Measurements from ENCODE around the gene GJB3. TPM values are rescaled to one million over a fixed set of nuclear protein-coding genes. Genes with fewer than 3 reads are reported as not detected.

Gene GJB3
- total and polyA plus RNA-seq, 2 donors (not counting 1 experiment from before 2014, with no cell fraction given): not detected

GRCh38 chr1:34762474-34763141, 18.4 kb upstream of the GJB3 start:
- ChIA-PET POLR2A (no interaction called here), CTCF (no interaction called here)
- Mint-ChIP-seq H3K9me3 (ENCODE audit: insufficient read depth) (no peaks in the 10 kb centered on the region), H3K4me1 (no peaks in the 10 kb centered on the region), H3K4me3 (no peak overlapping the region), H3K27me3 (peaks cover 17% of the 10 kb centered on the region), H3K27ac (no peak overlapping the region)
- Histone ChIP-seq H3K9ac (ENCODE audit: low read length) (no peak overlapping the region), H3K4me3 (ENCODE audit: control extremely low read depth in 1 of 5, extremely low read depth in 1 of 5, insufficient read depth in 1 of 5, low read depth in 2 of 5, low read length in 4 of 5) (no peak overlapping the region), H3K79me2 (ENCODE audit: control insufficient read depth, insufficient read depth, low read length) (no peaks in the 10 kb centered on the region), H3K27ac (ENCODE audit: low read length in 2 of 2) (no peak overlapping the region), H4K20me1 (ENCODE audit: control insufficient read depth, insufficient read depth, low read length, poor library complexity, severe bottlenecking) (no peaks in the 10 kb centered on the region), H3K4me2 (replicated peaks; ENCODE audit: low read depth, low read length, poor library complexity, severe bottlenecking) (no peak overlapping the region), H2AFZ (ENCODE audit: insufficient read depth, low read depth, low read length, poor library complexity, severe bottlenecking) (no peak overlapping the region), H3K4me1 (ENCODE audit: control insufficient read depth in 2 of 2, insufficient read depth in 2 of 2, low read length in 2 of 2) (no peaks in the 10 kb centered on the region), H3K9me3 (ENCODE audit: control extremely low read depth in 1 of 3, control insufficient read depth in 2 of 3, insufficient read depth in 1 of 3, low read length in 2 of 3) (no peaks in the 10 kb centered on the region), H3K27me3 (replicated peaks in 1 of 4; ENCODE audit: control extremely low read depth in 1 of 4, control insufficient read depth in 3 of 4, insufficient read depth in 4 of 4, low read length in 3 of 4) (peaks cover 0 to 6% (median 1%) of the 10 kb centered on the region in 4 experiments), H3K36me3 (replicated peaks in 1 of 2; ENCODE audit: control extremely low read depth in 1 of 2, control insufficient read depth in 1 of 2, extremely low read depth in 1 of 2, insufficient read depth in 2 of 2, low read length in 1 of 2) (no peaks in the 10 kb centered on the region)
- DNase-seq (no peak), ATAC-seq (ENCODE audit: low read depth) (no peak)
- TF ChIP-seq EZH2 (IDR thresholded peaks at IDR 0.05; ENCODE audit: borderline replicate concordance, insufficient read depth, low read depth, low read length, poor library complexity, severe bottlenecking) (no peak), CTCF (IDR thresholded peaks at IDR 0.05) (no peak)
- intact Hi-C loops (cut with micrococcal nuclease): no loop called here
- WGBS (ENCODE audit: insufficient coverage): 83% methylated on average over 7 of the region's 7 CpGs

GRCh38 chr1:34763142-34763781, 17.8 kb upstream of the GJB3 start:
- Histone ChIP-seq H3K4me3 (ENCODE audit: control extremely low read depth in 1 of 5, extremely low read depth in 1 of 5, insufficient read depth in 1 of 5, low read depth in 2 of 5, low read length in 4 of 5) (no peak overlapping the region), H3K27ac (ENCODE audit: low read length in 2 of 2) (no peak overlapping the region), H3K79me2 (ENCODE audit: control insufficient read depth, insufficient read depth, low read length) (no peaks in the 10 kb centered on the region), H3K9me3 (ENCODE audit: control extremely low read depth in 1 of 3, control insufficient read depth in 2 of 3, insufficient read depth in 1 of 3, low read length in 2 of 3) (no peaks in the 10 kb centered on the region), H3K4me2 (replicated peaks; ENCODE audit: low read depth, low read length, poor library complexity, severe bottlenecking) (no peak overlapping the region), H2AFZ (ENCODE audit: insufficient read depth, low read depth, low read length, poor library complexity, severe bottlenecking) (no peak overlapping the region), H3K9ac (ENCODE audit: low read length) (no peak overlapping the region), H4K20me1 (ENCODE audit: control insufficient read depth, insufficient read depth, low read length, poor library complexity, severe bottlenecking) (no peaks in the 10 kb centered on the region), H3K27me3 (replicated peaks in 1 of 4; ENCODE audit: control extremely low read depth in 1 of 4, control insufficient read depth in 3 of 4, insufficient read depth in 4 of 4, low read length in 3 of 4) (peaks cover 0 to 6% (median 2%) of the 10 kb centered on the region in 4 experiments), H3K36me3 (replicated peaks in 1 of 2; ENCODE audit: control extremely low read depth in 1 of 2, control insufficient read depth in 1 of 2, extremely low read depth in 1 of 2, insufficient read depth in 2 of 2, low read length in 1 of 2) (no peaks in the 10 kb centered on the region), H3K4me1 (ENCODE audit: control insufficient read depth in 2 of 2, insufficient read depth in 2 of 2, low read length in 2 of 2) (no peaks in the 10 kb centered on the region)
- CTCF ChIA-PET: no interaction called here
- no peaks in the 10 kb centered on the region for H3K4me1 Mint-ChIP-seq
- POLR2A ChIA-PET: no interaction called here
- no peak overlapping the region for H3K27ac Mint-ChIP-seq
- 52% methylated on average over 6 of the region's 8 CpGs for WGBS (ENCODE audit: insufficient coverage)
- ATAC-seq (ENCODE audit: low read depth) (no peak), DNase-seq (no peak)
- H3K9me3 Mint-ChIP-seq (ENCODE audit: insufficient read depth): no peaks in the 10 kb centered on the region
- no peak overlapping the region for H3K4me3 Mint-ChIP-seq
- no peak for TF ChIP-seq EZH2 (IDR thresholded peaks at IDR 0.05; ENCODE audit: borderline replicate concordance, insufficient read depth, low read depth, low read length, poor library complexity, severe bottlenecking)
- no peak for TF ChIP-seq CTCF (IDR thresholded peaks at IDR 0.05)
- peaks cover 13% of the 10 kb centered on the region for H3K27me3 Mint-ChIP-seq
- intact Hi-C loops (cut with micrococcal nuclease): no loop called here
